ENCODE data around the gene AHNAK2.

GRCh38 chr14:104950021-104950420 lies 28.2 kb downstream of the AHNAK2 start:
- TF ChIP-seq CTCF (IDR thresholded peaks at IDR 0.05) (no peak), ZFX (IDR thresholded peaks at IDR 0.05; ENCODE audit: borderline replicate concordance) (no peak)

Measured in 22Rv1 (cell line).